GM19240 (cell line): Measurements from ENCODE around the gene MRPS14.
"Not testable (repeated sequence)": the region's sequence is repeated elsewhere in the genome, so short reads cannot be mapped to it uniquely, and the experiment has no call there.

ENCODE experiments used
- DNase-seq: peaks from one replicate; pipeline ENCODE4 v3.0.0; 2011; ENCODE audit warnings: low spot score; ENCODE audit not compliant: insufficient read length

Gene MRPS14

DNA sequence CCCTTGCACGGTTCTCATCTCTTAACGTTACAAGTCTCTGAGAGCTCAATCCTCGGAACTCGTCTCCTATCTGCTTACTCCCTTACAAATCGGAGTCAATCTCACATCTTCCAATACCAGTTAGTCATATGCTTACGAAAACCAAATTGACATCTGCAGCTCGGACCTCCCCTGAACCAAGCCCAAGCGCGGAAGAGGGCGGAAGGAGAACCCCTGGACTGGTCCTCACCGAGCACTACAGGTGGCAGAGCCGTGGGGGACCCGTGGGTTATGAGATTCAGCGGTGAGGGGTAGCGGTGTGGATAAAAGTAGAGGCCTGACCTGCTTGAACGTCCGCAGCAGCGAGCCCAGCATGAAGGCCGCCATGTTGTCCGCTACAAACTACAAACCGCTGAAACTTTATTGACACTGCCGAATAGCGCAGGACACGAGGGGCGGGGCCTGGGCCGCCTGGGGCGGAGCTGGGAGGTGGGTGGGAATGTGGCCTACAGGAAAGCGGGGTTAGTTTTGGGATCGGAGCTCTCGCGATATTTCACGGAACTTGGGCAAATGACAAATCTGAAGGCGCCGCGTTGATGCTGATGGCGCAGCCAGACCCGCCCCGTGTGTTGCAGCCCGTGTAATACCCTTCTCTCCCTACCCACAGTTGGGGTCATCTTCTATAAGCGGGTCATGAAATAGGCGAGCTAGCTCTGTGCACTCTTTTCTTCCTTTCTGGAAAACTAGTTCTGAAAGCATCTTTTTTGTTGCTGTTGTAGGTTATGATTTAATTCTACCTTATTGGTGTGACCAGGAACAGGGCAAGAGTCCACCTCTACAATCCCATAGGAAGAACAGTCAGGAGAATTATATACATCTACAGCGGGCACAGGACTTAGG is at the start of gene MRPS14:
Gene MRPS14, minus strand, starts transcription at position 383 of the 879 bp plus-strand sequence. Its CDS starts 17 bp downstream, at position 366.
- DNase-seq: peak; percentile 73

DNA sequence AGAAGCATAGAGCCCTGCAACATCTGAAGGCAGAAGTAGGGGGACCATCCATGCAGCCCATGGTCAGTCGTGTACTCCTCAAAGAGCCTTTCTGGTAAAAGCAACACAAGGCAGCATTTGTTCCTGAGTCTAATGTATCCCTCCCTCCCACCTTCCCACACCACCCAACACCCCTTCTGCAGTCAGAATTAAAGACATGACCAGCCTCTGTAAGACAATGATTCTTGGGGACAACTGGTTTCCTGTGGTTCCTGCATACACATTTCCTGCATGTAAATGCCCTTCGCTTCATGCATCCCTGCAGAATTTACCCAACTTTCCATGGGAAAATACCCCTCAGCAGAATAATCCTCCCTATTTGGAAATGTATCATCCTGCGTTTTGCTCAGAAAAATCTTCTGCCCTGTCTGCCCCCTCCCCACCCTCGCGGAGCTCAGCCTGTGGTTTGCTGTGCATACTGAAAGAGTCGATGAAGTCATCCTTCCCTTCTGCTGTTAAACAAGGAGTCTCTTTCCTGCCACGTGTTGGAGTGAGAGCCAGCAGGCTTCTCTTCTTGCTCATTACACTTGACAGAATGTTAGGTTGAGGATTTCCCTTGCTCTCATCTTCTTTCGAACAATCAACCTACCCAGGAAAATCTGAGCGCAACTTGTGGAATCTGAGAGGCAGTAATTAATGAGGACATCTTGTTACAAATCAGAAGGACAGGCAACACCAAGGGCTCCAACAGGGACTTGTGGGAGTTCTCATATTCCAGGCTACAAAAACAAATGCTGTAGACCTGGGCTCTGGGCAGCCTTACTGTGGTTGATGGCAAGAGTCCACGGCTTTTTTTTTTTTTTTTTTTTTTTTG is 49.1 kb upstream of the MRPS14 start:
- no peak for DNase-seq

DNA sequence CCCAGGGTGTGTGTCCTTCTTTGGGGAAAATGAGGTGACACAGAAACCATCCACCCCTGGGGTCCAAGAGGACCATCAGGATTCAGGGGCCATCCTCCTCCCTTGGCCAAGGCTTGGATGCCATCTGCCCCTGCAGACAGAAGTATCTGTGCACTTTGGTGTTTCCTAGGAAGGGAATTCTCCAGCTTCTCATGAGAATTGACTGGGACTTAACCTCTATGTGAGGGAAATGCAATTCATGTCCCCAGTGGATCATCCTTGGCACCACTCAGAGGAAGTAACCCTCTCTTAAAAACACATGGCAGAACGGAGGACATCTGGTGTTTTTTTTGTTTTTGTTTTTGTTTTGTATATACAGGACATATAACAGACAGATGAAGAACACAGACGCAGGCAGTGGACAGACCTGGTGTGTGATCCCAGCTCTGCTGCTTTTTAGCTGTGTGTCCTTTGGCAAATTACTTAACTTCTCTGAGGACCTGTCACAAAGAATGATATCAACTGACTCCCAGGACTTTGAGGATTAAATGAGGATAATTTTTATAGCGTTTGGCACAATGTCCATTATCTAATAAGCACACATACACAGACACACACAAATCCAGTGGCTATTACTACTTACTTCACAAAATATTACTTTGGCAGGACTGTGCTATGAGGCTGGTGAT is 48.2 kb upstream of the MRPS14 start:
- DNase-seq: no peak

DNA sequence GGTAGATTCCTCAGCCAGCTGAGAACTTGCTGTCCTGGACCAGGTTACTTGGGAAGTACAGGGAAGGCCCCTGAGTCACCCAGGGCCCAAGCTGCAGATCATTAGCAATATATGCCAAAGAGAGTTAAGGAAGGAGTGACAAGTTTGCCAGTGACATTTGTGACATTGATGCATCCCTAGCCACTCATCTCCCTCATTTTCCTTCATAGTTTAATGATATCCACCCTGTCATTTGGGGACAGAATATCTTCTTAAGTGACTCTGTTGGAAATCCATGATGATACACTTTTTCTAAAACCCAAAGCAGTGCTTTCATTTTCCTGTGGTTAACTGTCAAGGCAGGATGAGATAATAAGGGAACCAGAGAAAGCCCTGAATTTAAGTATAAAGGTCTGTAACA is 47.6 kb upstream of the MRPS14 start:
- no peak for DNase-seq

DNA sequence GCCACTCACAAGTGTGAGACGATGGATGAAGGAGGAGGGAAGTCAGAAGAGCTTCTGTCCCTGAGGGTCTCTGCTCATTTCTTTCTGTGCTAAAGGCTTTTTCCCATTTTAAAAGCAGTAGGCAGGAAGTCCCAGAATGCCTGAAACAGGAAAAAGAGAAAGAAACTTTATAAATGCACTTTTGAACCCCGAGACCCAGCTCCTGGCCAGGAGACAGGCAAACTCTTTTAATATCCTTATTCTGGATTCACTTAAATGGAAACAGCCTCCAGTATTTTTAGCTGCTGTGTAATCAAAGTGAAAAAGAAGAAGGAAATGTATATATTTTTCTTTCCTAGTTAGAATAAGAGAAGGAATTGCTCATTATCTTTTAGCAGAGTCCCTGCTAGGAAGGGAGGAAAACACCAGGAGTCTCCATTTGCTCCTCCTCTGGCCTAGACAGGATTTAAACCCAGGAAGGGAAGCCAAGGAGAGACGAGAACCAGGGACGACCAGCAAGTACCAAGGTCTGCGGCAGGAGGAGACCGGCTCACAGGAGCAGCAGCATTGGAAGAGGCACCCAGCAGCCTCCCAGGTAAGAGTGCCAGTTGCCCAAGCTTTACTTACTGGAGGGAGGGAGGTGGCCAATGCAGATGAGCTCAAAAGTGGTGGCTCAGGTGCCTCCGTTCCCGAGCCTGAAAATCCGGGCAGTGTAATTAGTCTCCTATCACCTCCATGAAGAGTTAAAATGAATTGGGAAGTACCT is 44.3 kb upstream of the MRPS14 start, which contains the start of gene TNN:
Gene TNN, plus strand, starts transcription at position 472 of the 745 bp plus-strand sequence. CDS start 9,586 bp downstream, outside the sequence.
- DNase-seq: no peak

DNA sequence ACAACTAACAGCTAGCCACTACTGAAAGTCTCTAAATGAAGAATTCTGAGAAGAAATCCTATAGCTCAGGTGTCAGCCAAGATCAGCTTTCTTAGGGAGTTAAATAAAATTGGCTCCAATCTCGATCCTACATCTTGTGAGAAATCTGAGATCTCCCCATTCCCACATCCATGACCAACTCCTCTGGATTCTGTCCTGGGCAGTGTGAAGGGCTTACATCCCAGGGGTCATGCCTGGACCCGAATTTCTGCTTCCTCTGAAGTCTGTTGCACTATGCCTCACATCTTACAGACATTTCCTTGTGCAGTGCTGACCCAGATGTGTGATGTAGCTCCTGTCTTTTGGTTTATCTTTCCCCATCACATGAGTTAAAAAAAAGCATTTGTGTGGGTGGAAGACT is 39.6 kb upstream of the MRPS14 start:
- no peak for DNase-seq

DNA sequence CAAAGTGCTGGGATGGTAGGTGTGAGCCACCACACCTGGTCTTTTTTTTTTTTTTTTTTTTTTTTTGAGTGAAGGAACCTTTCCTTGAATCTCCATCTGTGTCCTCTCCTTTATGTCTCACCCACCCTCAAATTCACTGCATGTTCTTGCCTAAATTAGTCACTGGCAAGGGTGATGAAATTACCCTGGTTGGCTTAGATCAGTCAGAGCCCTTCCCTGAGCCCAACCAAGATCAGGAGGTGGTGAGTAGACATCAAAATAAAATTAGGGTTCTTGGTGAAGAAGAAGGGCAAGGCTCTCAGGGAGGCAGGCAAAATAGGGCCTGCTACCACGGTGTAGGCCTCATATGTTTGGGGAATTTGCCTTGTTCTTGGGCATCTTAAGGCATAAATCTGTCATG is 39.1 kb upstream of the MRPS14 start:
- no peak for DNase-seq

DNA sequence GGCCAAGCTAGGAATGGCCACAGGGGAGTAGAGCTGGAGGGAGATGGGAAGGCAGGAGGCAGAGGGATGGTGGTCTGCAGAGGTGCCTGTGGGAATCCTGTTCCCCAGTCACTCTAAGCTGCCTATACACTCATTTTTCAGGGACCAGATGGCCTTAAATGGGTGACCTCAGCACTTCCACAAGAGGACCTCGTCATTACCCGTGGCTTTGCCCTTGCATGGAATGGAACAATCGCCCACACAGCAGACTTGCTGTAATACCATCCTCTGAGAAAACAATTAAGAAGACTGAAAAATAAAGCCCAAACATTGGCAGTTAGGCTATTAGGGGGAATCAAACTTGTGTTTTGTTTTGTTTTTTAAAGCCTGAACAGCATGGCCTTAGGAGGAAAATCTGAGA is 31.5 kb upstream of the MRPS14 start:
- DNase-seq: no peak

DNA sequence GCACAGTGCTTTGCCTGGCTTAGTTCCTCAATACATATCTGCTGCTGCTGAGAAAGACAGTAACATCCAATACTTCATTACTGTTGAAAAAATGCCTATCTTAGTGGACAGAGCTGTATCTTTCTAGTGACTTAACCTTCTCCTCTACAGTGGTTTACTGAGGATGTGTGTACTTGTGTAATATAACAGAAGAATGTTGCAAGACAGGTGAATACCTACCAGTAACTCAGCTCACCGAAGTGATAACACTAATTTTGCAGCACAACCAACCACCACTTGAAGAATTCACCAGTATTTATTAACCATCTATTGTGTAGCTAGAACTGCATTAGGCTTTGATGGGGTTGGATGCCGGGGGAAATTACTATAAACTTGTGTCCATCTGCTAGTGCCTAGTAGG is 27.8 kb upstream of the MRPS14 start:
- no peak for DNase-seq

DNA sequence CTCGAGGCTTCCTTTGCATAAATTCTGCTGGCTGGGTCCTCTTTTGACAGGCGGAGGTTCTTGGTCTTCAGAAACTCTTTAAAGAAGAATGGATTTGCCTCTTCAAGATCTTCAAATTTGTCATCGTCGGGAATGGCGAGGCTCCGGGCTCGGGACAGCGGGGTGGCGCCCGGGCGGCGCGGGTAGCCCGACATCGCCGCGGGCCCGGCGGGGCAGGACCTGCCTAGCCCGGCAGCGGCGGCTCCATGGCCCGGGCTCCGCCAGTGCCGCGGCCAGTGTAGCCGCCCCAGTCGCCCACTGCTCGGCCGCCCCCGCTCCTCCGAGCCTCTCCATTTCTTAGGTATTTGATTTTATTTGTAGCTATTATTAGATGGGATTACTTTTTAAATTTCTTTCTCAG is 22.3 kb upstream of the MRPS14 start:
- DNase-seq: no peak

DNA sequence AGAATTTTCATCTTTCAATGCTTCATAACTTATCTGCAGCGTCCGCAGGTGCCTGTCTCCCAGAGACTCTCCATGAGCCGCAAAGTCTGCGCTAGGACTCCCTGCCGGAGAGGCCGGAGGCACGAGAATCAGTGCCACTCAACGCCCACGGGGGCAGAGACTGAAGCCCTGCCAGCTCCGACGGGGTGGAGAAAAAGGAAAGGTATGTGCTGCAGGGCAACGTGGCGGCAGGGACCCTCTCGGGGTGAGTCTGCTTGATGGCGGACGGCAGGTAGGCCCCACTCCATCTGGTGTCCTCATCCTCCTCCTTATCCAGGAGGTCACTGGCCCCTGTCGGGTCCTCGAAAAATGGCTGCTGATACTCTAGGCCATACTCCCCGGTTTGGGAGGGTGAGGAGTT is 21.9 kb upstream of the MRPS14 start:
- DNase-seq: no peak

DNA sequence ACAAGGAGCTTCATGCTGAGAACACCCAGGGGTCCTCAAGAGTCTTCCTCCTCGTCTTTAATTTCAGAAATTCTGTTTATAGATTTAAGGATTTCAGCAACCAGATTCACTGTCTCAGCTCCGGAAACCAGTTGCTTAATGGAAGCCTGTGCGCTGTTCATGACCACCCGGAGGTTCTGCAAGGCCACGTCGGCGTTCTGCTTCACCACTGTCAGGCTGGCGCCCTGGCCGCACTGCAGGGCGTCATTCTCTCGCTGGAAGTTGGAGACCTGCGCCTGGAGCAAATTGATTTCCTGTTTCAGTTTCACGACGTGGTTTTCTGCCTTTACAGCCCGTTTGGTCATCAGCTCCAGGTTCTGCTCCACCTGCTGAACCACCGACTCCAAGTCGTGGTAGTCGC is 21.4 kb upstream of the MRPS14 start:
- DNase-seq: not testable (repeated sequence)

DNA sequence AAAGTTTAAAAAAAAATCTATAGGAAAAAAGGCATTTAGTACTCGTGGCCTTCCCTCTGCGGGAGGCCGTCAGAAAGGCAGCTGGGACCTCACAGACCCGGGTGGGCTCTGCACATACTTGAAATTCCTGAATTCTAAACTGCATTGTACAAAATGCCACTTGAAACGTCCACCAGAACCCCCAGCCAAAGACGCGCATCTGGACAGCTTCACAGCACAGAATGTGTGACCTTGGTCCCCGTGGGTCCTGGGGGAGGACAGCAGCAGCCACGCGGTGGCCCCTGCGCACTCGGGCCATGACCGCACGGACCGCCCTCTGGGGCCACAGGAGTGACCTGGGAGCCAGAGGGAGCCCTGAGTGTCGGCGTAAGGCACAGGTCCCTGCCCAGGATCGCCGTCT is 20.6 kb upstream of the MRPS14 start:
- no peak for DNase-seq

DNA sequence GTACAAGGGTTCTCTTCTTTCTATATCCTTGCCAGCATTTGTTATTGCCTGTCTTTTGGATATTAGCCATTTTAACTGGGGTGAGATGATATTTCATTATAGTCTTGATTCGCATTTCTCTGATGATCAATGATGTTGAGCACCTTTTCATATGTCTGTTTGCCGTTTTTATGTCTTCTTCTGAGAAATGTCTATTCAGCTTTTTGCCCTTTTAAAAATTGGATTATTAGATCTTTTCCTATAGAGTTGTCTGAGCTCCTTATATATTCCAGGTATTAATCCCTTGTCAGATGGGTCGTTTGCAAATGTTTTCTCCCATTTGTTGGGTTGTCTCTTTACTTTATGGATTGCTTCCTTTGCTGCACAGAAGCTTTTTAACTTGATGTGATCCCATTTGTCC is 19.4 kb upstream of the MRPS14 start:
- no peak for DNase-seq

DNA sequence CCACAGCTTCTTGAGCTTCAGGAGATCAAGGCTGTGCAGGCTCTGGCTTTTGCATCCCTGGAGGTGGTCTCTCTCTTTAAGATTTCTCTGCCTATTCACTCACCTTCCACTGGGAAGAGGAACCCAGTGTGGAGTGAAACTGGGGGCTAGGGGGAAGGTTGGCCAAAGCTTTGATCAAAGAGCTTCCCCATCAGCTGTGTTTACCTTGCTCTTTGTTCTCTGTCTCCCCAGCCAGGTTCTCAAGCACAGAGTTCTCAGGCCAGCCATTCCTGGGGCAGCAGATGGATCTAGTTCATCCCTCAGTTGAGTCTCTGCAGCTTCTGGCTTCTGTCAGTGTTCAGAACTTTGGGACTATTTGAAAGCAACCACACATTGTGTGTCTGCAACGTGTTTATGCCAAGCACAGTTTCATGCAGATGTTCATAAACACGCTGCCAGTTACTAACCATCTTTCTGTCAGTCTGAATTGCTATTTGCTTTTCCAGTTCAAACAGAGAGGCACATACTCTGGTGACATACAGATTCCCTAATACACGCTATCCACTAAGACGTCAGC is 17.2 kb upstream of the MRPS14 start:
- no peak for DNase-seq

DNA sequence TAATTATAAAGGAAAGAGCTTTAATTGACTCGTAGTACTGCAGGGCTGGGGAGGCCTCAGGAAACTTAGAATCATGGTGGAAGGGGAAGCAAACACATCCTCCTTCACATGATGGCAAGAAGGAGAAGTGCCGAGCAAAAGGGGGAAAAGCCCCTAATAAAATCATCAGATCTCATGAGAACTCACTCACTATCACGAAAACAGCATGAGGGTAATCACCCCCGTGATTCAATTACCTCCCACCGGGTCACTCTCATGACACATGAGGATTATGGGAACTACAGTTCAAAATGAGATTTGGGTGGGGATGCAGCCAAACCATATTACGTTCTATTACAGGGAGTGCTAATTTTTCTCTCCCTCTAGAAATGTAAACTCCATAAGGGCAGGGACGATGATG is 14.2 kb upstream of the MRPS14 start:
- no peak for DNase-seq

DNA sequence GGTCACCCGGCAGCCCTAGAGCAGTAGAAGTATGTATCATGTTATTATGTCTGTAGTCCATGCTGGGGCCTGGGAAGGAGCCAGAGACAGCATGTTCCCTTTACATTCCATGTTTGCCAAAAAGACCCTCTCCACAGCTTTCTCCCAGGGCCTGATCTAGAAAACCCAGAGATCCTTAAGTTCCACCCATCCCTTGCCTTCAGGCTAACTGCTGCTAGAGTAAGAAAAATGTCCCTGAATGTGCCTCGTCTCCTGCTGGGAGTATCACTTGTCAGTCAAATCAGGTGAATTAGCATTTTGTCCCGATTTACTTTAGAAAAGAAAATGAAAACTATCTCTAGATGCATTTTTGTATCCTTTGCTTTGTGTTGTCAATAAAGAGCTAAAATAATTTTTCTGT is 13.3 kb upstream of the MRPS14 start:
- DNase-seq: no peak

DNA sequence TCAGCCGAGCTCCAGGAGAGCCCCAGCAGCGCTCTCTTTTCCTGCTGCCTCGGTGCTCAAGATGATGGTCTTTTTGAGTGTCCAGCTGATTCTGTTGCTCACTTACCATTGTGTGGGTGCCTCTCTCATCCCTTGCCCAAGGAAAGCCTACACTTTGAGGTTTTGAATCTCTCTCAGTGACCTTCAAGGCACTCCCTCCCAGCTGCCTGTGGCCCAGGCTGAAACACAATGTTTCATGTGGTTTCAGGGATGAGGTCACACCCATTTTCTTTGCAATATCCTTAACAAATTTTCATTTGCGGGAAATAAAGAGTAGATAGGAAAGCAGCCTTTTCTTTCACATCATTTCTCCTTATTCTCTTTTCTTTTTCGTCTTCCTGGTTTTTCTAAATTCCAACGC is 12.6 kb upstream of the MRPS14 start:
- no peak for DNase-seq

DNA sequence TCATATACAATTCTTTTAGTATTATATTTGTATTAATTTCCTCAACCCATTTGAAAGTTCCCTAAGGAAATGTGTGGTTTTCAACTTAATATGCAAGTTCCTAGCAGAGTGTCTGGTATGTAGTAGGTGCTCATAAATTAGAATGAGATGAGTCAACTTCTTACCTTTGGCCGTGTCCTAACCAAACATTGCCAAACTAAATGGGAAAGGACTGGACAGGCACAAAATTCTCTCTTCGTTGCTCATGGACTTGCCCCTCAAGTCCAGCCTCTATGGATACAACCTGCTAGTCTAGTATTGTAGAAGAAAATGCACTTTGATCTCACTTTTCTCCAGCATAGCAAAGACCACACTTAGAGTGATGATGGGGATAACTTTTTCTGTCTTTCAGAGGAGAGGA is 11.6 kb upstream of the MRPS14 start:
- no peak for DNase-seq

DNA sequence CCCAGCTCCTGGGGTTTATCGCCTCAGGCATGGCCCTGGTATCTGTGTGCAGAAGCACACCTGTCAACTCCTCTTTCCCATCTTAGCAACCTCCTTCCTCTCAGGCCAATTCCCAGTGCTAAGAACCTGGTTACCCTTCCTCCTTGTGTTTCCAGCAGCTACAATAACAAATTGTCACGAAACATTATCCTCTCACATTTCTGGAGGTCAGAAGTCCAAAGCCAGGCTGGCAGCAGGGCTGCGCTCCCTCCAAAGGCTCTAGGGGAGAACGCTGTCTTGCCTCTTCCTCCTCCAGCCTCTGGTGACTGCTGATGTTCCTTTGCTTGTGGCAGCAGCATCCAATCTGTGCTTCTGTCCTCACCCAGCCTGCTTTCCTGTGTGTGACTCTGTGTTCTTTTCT is 10.7 kb upstream of the MRPS14 start:
- no peak for DNase-seq

DNA sequence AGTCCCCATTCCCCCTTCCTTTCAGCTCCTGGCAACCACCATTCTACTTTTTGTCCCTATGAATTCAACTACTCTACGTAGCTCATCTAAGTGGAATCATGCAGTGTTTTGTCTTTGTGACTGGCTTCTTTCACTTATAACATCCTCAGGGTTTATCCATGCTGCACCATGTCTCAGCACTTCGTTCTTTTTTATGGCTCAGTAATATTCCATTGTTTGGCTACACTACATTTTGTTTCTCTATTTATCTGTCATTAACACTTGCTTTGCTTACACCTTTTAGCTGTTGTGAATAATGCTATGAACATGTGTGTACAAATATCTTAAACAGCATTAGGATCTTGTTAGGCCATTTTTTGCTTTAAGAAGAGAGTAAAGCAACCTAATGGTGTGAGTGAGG is 1.5 kb upstream of the MRPS14 start:
- DNase-seq: no peak
